Epithelial cell of esophagus (primary cell): ENCODE data around the gene NOD1.
"Not testable (repeated sequence)": the region's sequence is repeated elsewhere in the genome, so short reads cannot be mapped to it uniquely, and the experiment has no call there.

Experiments
- DNase-seq: peaks from one replicate; pipeline ENCODE4 v3.0.0; 2010; ENCODE audit warnings: low read depth
- H3K4me3 ChIP-seq: 2 replicates; pipeline ENCODE4 v1.5.1; 2011; ENCODE audit warnings: mild to moderate bottlenecking, low read length, control low read depth
- CTCF ChIP-seq: IDR thresholded peaks from 2 replicates; pipeline ENCODE4 v1.5.1; 2011; ENCODE audit warnings: low read depth, mild to moderate bottlenecking, low read length, control low read depth, inconsistent platforms; ENCODE audit not compliant: insufficient read depth; ENCODE audit errors: missing control alignments

The NOD1 gene

DNA sequence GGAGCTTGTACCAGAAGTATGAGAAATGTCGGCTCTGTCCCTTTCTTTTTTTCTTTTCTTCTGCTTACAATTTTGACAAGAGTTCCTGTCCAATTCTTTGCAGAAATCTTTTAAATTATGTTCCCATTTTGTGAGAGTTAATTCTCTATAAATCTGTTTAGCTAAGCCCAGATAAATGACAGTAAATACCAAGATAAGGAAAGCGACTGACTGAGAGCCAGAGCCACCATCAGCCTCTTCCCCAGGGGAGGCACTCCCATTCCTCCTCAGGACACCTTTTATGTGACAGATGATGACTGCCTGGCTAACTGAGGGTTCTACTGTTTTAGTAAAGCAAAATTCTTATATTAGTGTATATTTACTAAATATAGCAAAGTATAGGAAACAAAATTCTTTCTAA, 32.9 kb upstream of the NOD1 start:
- TF ChIP-seq CTCF, result no peak
- no peak overlapping the region for H3K4me3 ChIP-seq
- no peak for DNase-seq

DNA sequence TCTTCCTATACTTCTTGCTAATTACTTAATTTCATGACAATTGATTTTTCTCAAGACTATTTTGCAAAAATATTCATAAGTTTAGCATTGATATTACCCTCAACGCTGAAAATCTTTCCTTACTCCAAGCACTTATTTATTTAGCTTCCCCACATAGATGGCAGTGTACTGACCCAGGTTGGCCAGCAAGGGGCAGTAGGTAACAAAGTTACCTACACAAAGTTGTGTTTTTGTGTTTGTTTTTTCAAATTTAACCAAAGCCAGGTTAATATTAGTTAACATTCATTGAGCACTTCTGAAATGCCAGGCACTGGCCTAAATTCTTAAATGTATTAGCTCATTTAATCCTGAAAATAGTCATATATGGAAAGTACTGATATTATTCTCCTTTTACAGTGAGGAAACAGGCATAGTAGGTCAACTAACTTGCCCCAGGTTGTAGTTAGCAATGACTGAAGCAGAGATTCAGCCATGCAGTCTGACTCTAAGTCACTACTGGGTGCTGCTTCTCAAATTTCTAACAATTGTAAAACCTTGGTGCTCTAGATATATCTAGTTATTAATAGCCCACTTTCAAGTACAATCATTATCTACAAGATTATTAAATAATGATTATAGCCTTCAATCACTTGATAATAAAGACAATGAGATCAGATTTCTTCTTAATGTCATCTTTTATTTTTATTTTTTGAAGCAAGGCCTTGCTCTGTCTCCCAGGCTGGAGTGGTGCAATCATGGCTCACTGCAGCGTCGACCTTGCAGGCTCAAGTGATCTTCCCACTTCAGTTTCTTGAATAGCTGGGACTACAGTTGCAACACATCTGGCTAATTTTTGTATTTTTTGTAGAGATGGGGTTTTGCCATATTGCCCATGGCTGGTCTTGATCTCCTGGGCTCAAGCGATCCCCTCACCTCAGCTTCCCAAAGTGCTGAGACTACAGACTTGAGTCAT, 31.8 kb upstream of the NOD1 start:
- peak; percentile 83 for TF ChIP-seq CTCF
- H3K4me3 ChIP-seq, result no peak overlapping the region
- peak; percentile 69 for DNase-seq

- DNase-seq, result peak; percentile 52
- H3K4me3 ChIP-seq, result not testable (repeated sequence)
These were observed 30.7 kb upstream of the NOD1 start for GRCh38 chr7:30509171-30509857.

GRCh38 chr7:30507346-30507900, 28.8 kb upstream of the NOD1 start:
- H3K4me3 ChIP-seq, DNase-seq: not testable (repeated sequence)

- peak; percentile 5 for TF ChIP-seq CTCF
- peak overlapping the region; percentile 95 for H3K4me3 ChIP-seq
- no peak for DNase-seq
These were observed 26.7 kb upstream of the NOD1 start for GRCh38 chr7:30505174-30505697.

DNA sequence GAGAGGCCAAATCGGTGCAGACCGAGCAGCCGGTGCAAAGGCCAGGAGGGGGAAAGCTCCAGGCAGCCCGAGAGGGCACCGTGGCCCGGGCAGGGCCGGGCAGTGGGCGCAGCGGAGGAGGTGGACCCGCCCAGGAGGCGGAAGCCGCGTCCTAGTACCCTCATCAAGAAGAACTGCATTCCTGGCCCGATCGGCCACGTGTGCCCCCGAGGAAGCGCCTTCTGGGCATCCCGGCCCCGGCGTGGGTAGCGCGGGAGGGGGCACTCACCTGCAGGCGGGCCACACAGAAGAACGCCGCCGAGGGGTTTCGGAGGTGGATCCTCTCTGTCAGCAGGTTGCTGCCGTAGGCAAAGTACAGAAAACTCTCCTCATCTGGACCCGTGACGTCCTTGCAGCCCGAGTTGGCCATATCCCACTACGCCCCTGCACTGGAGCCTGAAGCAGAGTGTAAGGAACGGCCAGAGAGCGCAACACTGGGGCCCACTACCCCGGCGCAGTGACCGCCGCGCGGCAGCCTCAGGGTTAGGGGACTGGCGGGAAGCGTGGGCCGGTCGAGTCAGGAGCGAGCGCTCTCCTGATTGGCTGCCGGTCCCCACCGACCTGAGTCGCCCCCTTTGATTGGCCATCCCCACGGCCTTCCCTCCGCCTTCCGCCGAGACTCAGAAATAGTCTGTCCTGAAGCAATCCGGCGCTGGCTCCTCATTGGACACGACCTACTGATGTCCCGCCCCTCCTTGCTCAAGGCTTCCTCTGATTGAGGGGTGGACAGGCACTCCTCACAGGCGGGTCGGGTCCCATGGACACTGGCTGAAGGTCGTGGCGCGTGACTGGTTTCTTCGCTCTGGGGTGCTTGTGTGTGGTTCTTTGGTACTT, 26.0 kb upstream of the NOD1 start, which contains the start of gene GGCT:
GGCT (minus strand) TSS at position 529 of the 873 bp plus-strand sequence; CDS start at position 409, 120 bp downstream.
- H3K4me3 ChIP-seq, result peak within 1 kb of the TSS; percentile 95
- TF ChIP-seq CTCF, result no peak
- DNase-seq, result peak; percentile 99
